Activated naive CD8-positive, alpha-beta T cell treated with anti-CD3 and anti-CD28 coated beads for 36 hours (primary cell): ENCODE measurements around the gene KRTAP4-9. TPM values are rescaled to one million over a fixed set of nuclear protein-coding genes. Genes with fewer than 3 reads are reported as not detected.
"Not testable (repeated sequence)": the region's sequence is repeated elsewhere in the genome, so short reads cannot be mapped to it uniquely, and the experiment has no call there.

Source experiments
- DNase-seq: peaks from one replicate; pipeline ENCODE4 v3.0.0; 2021
- H3K27ac Mint-ChIP-seq: one replicate; pipeline ENCODE4 v1.8.0; 2022; ENCODE audit warnings: mild to moderate bottlenecking, moderate library complexity, mixed read lengths
- H3K27me3 Mint-ChIP-seq: one replicate; pipeline ENCODE4 v1.8.0; 2022; ENCODE audit warnings: mild to moderate bottlenecking, mixed read lengths
- H3K36me3 Mint-ChIP-seq: one replicate; pipeline ENCODE4 v1.8.0; 2021; ENCODE audit warnings: mild to moderate bottlenecking, mixed read lengths
- H3K4me1 Mint-ChIP-seq: one replicate; pipeline ENCODE4 v1.8.0; 2021; ENCODE audit warnings: mixed read lengths
- H3K4me3 Mint-ChIP-seq: one replicate; pipeline ENCODE4 v1.8.0; 2022; ENCODE audit warnings: mild to moderate bottlenecking, moderate library complexity, mixed read lengths
- H3K9me3 Mint-ChIP-seq: one replicate; pipeline ENCODE4 v1.8.0; 2022; ENCODE audit warnings: mixed read lengths
- total RNA-seq, 2 experiments: library from RNA; stranded (reverse); gene quantifications; one replicate each; pipeline ENCODE4 v1.2.3, GENCODE V29; 2021

The KRTAP4-9 gene
- total RNA-seq, 2 experiments from 2014 or later, result not detected

DNA sequence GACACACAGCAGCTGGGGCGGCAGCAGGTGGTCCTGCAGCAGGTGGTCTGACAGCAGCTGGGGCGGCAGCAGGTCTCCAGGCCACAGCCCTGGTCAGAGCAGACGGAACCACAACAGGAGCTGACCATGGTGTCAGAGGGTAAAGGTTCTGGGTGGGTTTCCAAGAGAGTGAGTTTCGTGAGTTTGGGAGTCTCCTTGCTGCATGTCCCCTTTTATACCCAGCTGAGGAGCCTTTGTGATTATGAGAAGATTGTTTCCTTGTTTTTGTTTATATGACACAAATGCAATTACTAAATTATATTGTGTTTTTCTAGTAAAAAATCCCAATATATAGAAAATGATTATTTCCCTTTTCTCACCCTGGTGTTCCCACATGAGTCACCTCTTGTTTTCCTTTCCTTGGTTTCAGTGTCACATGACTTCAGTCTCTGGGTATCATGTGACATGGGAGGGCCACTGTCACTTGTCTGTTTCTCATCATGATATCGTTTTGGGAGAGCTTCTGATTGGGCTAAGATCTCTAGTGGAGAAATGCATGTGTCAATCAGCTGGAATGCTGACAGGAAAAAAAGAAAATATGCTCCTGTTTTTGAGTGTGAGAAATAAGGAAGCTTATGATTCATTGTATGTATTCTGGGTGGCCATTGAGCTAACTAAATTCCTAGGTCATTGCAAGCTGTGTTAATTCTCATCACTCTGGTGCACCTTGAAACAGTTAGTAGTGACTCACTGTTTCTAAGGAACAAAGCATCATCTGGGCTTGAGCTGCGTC lies 35.4 kb downstream of the KRTAP4-9 start, which contains the start of gene KRTAP4-6:
Gene KRTAP4-6 (minus strand): TSS at position 185 of the 772 bp plus-strand sequence. CDS start 57 bp downstream, at position 128.
- Mint-ChIP-seq H3K27me3 (no peaks in the 10 kb centered on the region), H3K9me3 (peaks cover 33% of the 10 kb centered on the region), H3K4me3 (no peak within 1 kb of the TSS), H3K36me3 (peaks cover 7% of the 10 kb centered on the region), H3K27ac (no peak within 1 kb of the TSS), H3K4me1 (no peaks in the 10 kb centered on the region)
- no peak for DNase-seq

DNA sequence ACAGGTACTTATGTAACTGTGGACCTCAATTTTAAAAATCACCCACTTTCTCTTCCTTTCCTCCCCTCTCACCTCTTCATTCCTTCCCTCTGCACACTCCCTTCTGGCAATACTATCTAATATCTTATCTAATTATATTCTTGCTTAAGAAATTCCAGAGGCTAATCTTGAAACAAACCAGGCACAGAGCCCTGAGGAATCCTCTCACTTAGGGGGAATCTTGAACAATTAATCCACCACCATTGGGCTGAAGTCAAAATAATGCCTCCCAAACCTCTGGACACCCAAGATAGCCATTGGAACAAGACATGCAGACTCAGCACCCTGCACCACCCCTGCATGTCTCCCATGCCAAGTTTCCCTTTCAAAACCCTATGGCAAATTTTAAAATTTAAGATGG lies 36.2 kb downstream of the KRTAP4-9 start:
- no peak overlapping the region for H3K4me3 Mint-ChIP-seq
- DNase-seq, result no peak
- H3K36me3 Mint-ChIP-seq, result peaks cover 7% of the 10 kb centered on the region
- no peak overlapping the region for H3K27ac Mint-ChIP-seq
- no peaks in the 10 kb centered on the region for H3K4me1 Mint-ChIP-seq
- H3K9me3 Mint-ChIP-seq, result peaks cover 32% of the 10 kb centered on the region
- no peaks in the 10 kb centered on the region for H3K27me3 Mint-ChIP-seq

GRCh38 chr17:41144846-41145245 lies 39.7 kb downstream of the KRTAP4-9 start:
- no peak overlapping the region for H3K27ac Mint-ChIP-seq
- peaks cover 23% of the 10 kb centered on the region for H3K9me3 Mint-ChIP-seq
- H3K27me3 Mint-ChIP-seq, result no peaks in the 10 kb centered on the region
- H3K4me1 Mint-ChIP-seq, result no peaks in the 10 kb centered on the region
- DNase-seq, result no peak
- no peak overlapping the region for H3K4me3 Mint-ChIP-seq
- peaks cover 4% of the 10 kb centered on the region for H3K36me3 Mint-ChIP-seq

GRCh38 chr17:41145261-41145660 lies 40.1 kb downstream of the KRTAP4-9 start:
- Mint-ChIP-seq H3K27ac (no peak overlapping the region), H3K4me1 (no peaks in the 10 kb centered on the region), H3K4me3 (no peak overlapping the region), H3K9me3 (peaks cover 23% of the 10 kb centered on the region), H3K27me3 (no peaks in the 10 kb centered on the region), H3K36me3 (peaks cover 4% of the 10 kb centered on the region)
- DNase-seq, result no peak

DNA sequence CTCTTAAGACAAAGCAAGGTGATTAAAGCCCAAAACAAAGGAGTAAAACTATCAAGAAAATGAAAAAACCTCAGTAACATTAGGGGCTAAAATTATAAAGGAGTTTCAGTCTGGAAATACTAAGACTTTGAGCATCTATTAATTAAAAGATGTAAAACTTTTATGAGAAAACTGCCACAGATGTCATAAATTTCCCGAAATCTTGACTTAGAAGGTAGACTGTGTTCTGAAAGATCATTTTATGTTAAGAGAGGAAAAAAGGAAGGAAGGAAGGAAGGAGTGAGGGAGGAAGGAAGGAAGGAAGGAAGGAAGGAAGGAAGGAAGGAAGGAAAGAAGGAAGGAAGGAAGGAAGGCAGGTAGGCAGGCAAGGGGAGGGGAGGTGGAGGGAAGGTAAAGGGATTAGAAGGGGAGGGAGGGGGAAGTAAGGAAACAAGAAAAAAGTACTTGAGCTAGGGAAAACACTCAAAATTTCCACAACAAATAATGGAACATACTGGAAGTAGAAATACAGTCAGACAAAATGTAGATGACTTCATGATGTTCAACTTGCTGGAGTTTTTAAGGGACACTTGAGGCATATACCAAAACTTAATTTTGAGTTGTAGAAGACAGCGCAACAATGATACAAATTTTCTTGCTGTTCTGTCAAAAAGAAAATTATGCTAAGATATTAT lies 42.5 kb downstream of the KRTAP4-9 start:
- Mint-ChIP-seq H3K4me1 (no peaks in the 10 kb centered on the region), H3K27me3 (no peaks in the 10 kb centered on the region), H3K27ac (no peak overlapping the region), H3K4me3 (no peak overlapping the region), H3K36me3 (peaks cover 4% of the 10 kb centered on the region), H3K9me3 (peaks cover 11% of the 10 kb centered on the region)
- no peak for DNase-seq

- not testable (repeated sequence) for DNase-seq, H3K27ac Mint-ChIP-seq
Observed at GRCh38 chr17:41148971-41149651, 43.9 kb downstream of the KRTAP4-9 start.

DNA sequence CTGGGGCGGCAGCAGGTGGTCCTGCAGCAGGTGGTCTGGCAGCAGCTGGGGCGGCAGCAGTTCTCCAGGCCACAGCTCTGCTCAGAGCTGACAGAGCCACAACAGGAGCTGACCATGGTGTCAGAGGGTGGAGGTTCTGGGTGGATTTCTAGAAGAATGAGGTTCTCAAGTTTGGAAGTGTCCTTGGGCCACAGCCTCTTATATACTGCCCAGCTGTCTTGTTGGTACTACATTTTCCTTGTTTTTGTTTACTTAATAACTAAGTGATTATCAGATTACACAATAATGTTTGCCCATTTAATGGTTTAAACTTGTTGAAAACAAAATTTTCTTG lies 44.4 kb downstream of the KRTAP4-9 start, which contains the start of gene KRTAP4-5:
Gene KRTAP4-5 (minus strand): TSS at position 174 of the 334 bp plus-strand sequence. CDS start 58 bp downstream, at position 116.
- no peaks in the 10 kb centered on the region for H3K27me3 Mint-ChIP-seq
- no peak within 1 kb of the TSS for H3K27ac Mint-ChIP-seq
- no peaks in the 10 kb centered on the region for H3K36me3 Mint-ChIP-seq
- peaks cover 1% of the 10 kb centered on the region for H3K9me3 Mint-ChIP-seq
- H3K4me1 Mint-ChIP-seq, result no peaks in the 10 kb centered on the region
- H3K4me3 Mint-ChIP-seq, result no peak within 1 kb of the TSS
- DNase-seq, result no peak

More at GRCh38 chr17:41148971-41149651, 43.9 kb downstream of the KRTAP4-9 start:
- not testable (repeated sequence) for H3K4me1 Mint-ChIP-seq, H3K4me3 Mint-ChIP-seq, H3K36me3 Mint-ChIP-seq, H3K27me3 Mint-ChIP-seq, H3K9me3 Mint-ChIP-seq

- no peak overlapping the region for H3K4me3 Mint-ChIP-seq
- no peaks in the 10 kb centered on the region for H3K27me3 Mint-ChIP-seq
- peaks cover 1% of the 10 kb centered on the region for H3K9me3 Mint-ChIP-seq
Observed at GRCh38 chr17:41150026-41150425, 44.8 kb downstream of the KRTAP4-9 start.

DNA sequence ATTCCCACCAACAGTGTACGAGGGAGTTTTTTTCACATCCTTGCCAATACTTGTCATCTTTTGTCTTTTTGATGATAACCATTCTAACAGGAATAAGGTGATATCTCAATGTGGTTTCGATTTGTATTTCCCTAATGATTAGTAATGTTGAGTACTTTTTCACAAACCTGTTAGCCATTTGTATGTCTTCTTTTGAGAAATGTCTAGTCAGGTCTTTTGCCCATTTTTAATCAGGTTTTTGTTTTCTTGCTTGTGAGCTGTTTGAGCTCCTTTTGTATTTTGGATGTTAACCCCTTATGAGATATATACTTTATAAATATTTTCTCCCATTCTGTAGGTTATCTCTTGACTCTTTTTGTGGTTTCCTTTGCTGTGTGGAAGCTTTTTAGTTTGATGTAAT lies 46.3 kb downstream of the KRTAP4-9 start:
- no peaks in the 10 kb centered on the region for H3K9me3 Mint-ChIP-seq
- no peak overlapping the region for H3K27ac Mint-ChIP-seq
- H3K27me3 Mint-ChIP-seq, result no peaks in the 10 kb centered on the region
- no peak overlapping the region for H3K4me3 Mint-ChIP-seq
- no peaks in the 10 kb centered on the region for H3K4me1 Mint-ChIP-seq
- no peak for DNase-seq
- no peaks in the 10 kb centered on the region for H3K36me3 Mint-ChIP-seq

More at GRCh38 chr17:41150026-41150425, 44.8 kb downstream of the KRTAP4-9 start:
- DNase-seq, result no peak
- Mint-ChIP-seq H3K36me3 (no peaks in the 10 kb centered on the region), H3K4me1 (no peaks in the 10 kb centered on the region), H3K27ac (no peak overlapping the region)

GRCh38 chr17:41153856-41154255 lies 48.7 kb downstream of the KRTAP4-9 start:
- Mint-ChIP-seq H3K4me3 (no peak overlapping the region), H3K27ac (no peak overlapping the region), H3K9me3 (no peaks in the 10 kb centered on the region), H3K27me3 (no peaks in the 10 kb centered on the region), H3K36me3 (no peaks in the 10 kb centered on the region), H3K4me1 (no peaks in the 10 kb centered on the region)
- DNase-seq, result no peak

Other genes starting within 250 kb of the KRTAP4-9 start
- gene KRT12, start 238.2 kb upstream of the KRTAP4-9 start, total RNA-seq, result not detected
- gene KRT20, start 220.1 kb upstream of the KRTAP4-9 start, total RNA-seq, result not detected
- gene KRT23, start 167.7 kb upstream of the KRTAP4-9 start, total RNA-seq, result not detected
- gene KRT39, start 138.4 kb upstream of the KRTAP4-9 start, total RNA-seq, result not detected
- gene KRT40, start 121.1 kb upstream of the KRTAP4-9 start, total RNA-seq, result not detected
- not detected for gene KRTAP3-3, start 111.2 kb upstream of the KRTAP4-9 start, total RNA-seq
- gene KRTAP3-2, start 105.5 kb upstream of the KRTAP4-9 start, total RNA-seq, result not detected
- gene KRTAP3-1, start 96.3 kb upstream of the KRTAP4-9 start, total RNA-seq, result not detected
- gene KRTAP1-5, start 78.2 kb upstream of the KRTAP4-9 start, total RNA-seq, result not detected
- not detected for gene KRTAP1-4, start 75.2 kb upstream of the KRTAP4-9 start, total RNA-seq
- gene KRTAP1-3, start 70.5 kb upstream of the KRTAP4-9 start, total RNA-seq, result not detected
- not detected for gene KRTAP1-1, start 63.9 kb upstream of the KRTAP4-9 start, total RNA-seq
- not detected for gene KRTAP2-1, start 58.1 kb upstream of the KRTAP4-9 start, total RNA-seq
- gene KRTAP2-2, start 50.2 kb upstream of the KRTAP4-9 start, total RNA-seq, result not detected
- gene KRTAP2-3, start 45.3 kb upstream of the KRTAP4-9 start, total RNA-seq, result not detected
- gene KRTAP2-4, start 39.5 kb upstream of the KRTAP4-9 start, total RNA-seq, result not detected
- not detected for gene KRTAP4-7, start 21.2 kb upstream of the KRTAP4-9 start, total RNA-seq
- gene KRTAP4-8, start 7.2 kb upstream of the KRTAP4-9 start, total RNA-seq, result not detected
- gene KRTAP4-16, start 3.2 kb upstream of the KRTAP4-9 start, total RNA-seq, result not detected
- not detected for gene KRTAP4-11, start 13.0 kb downstream of the KRTAP4-9 start, total RNA-seq
- gene KRTAP4-12, start 18.8 kb downstream of the KRTAP4-9 start, total RNA-seq, result not detected
- gene KRTAP4-6, start 35.2 kb downstream of the KRTAP4-9 start, total RNA-seq, result not detected
- not detected for gene KRTAP4-5, start 44.4 kb downstream of the KRTAP4-9 start, total RNA-seq
- not detected for gene KRTAP4-4, start 55.4 kb downstream of the KRTAP4-9 start, total RNA-seq
- gene KRTAP4-3, start 62.8 kb downstream of the KRTAP4-9 start, total RNA-seq, result not detected
- not detected for gene KRTAP4-2, start 72.8 kb downstream of the KRTAP4-9 start, total RNA-seq
- not detected for gene KRTAP4-1, start 79.5 kb downstream of the KRTAP4-9 start, total RNA-seq
- gene KRTAP9-1, start 84.5 kb downstream of the KRTAP4-9 start, total RNA-seq, result not detected
- not detected for gene KRTAP9-2, start 121.3 kb downstream of the KRTAP4-9 start, total RNA-seq
- not detected for gene KRTAP9-3, start 127.1 kb downstream of the KRTAP4-9 start, total RNA-seq
- gene KRTAP9-8, start 132.6 kb downstream of the KRTAP4-9 start, total RNA-seq, result not detected
- gene KRTAP9-4, start 144.3 kb downstream of the KRTAP4-9 start, total RNA-seq, result not detected
- gene KRTAP9-9, start 150.0 kb downstream of the KRTAP4-9 start, total RNA-seq, result not detected
- not detected for gene KRTAP9-6, start 160.0 kb downstream of the KRTAP4-9 start, total RNA-seq
- not detected for gene KRTAP9-7, start 170.3 kb downstream of the KRTAP4-9 start, total RNA-seq
- not detected for gene KRTAP29-1, start 197.5 kb downstream of the KRTAP4-9 start, total RNA-seq
- gene KRTAP16-1, start 203.9 kb downstream of the KRTAP4-9 start, total RNA-seq, result not detected
- not detected for gene KRTAP17-1, start 210.3 kb downstream of the KRTAP4-9 start, total RNA-seq
- not detected for gene KRT33A, start 245.4 kb downstream of the KRTAP4-9 start, total RNA-seq